Activated CD4-positive, alpha-beta T cell treated with anti-CD3 and anti-CD28 coated beads, Interleukin-2, amount 10 ng/mL, durations not matched to agents 24 days and 14 days (primary cell): ENCODE data around the gene ANKMY1. TPM values are rescaled to one million over a fixed set of nuclear protein-coding genes. Genes with fewer than 3 reads are reported as not detected.

Experiments used
- DNase-seq: peaks from one replicate; pipeline ENCODE4 v3.0.0; 2022
- H3K27ac Mint-ChIP-seq: one replicate; pipeline ENCODE4 v1.8.0; 2022; ENCODE audit warnings: mild to moderate bottlenecking, mixed read lengths
- H3K27me3 Mint-ChIP-seq: one replicate; pipeline ENCODE4 v1.8.0; 2022; ENCODE audit warnings: mixed read lengths
- H3K36me3 Mint-ChIP-seq: one replicate; pipeline ENCODE4 v1.8.0; 2022; ENCODE audit warnings: low read depth, mild to moderate bottlenecking, mixed read lengths
- H3K4me1 Mint-ChIP-seq: one replicate; pipeline ENCODE4 v1.8.0; 2021; ENCODE audit warnings: mixed read lengths
- H3K4me3 Mint-ChIP-seq: one replicate; pipeline ENCODE4 v1.8.0; 2022; ENCODE audit warnings: mild to moderate bottlenecking, moderate library complexity, mixed read lengths
- H3K9me3 Mint-ChIP-seq: one replicate; pipeline ENCODE4 v1.8.0; 2021; ENCODE audit warnings: mixed read lengths
- intact Hi-C: fragments of 100-400 bp; cut with micrococcal nuclease; formaldehyde crosslinking; loops from one replicate; pipeline ENCODE4 v1.15.1; 2023
- total RNA-seq: library from RNA; stranded (reverse); gene quantifications from 2 replicates; pipeline ENCODE4 v1.2.3, GENCODE V29; 2022

Gene ANKMY1
- total RNA-seq, 1 donor from 2014 or later: 24.8 TPM

DNA sequence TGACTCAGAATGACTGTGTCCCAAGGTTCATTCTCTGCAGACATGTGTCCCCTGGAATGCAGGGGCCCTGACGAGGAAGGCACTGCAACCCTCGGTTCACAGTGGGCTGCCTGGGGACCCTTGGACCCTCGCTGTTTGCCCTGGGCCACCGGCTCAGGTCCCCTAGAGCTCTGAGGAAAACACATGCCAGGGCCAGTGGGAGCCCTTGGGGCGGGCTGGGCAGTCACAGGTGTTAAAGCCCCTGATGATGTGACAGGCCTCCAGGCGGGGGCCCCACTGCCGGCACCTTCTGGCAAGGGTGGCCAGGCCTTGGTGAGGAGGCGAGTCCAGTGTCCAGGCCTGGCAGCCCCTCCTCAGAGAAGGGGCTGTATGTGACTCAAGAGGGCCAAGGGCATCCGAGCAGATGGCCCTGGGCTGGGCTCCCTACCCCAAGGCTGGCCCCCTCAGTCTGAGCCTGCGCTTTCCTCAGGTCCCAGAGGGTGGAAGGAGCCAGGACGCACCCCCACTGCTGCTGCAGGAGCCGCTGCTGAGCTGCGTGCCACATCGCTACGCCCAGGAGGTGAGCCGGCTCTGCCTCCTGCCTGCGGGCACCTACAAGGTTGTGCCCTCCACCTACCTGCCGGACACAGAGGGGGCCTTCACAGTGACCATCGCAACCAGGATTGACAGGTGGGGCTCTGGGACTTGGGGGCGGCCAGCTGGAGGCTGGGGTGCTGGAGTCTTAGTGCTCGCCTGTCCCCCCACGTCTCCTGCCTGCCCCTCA is 39.8 kb upstream of the ANKMY1 start:
- no peak overlapping the region for H3K27ac Mint-ChIP-seq
- no peak overlapping the region for H3K4me3 Mint-ChIP-seq
- intact Hi-C loops: no loop called here
- peaks cover 4% of the 10 kb centered on the region for H3K4me1 Mint-ChIP-seq
- H3K36me3 Mint-ChIP-seq: peaks cover 7% of the 10 kb centered on the region
- H3K9me3 Mint-ChIP-seq: no peaks in the 10 kb centered on the region
- no peak for DNase-seq
- no peaks in the 10 kb centered on the region for H3K27me3 Mint-ChIP-seq

DNA sequence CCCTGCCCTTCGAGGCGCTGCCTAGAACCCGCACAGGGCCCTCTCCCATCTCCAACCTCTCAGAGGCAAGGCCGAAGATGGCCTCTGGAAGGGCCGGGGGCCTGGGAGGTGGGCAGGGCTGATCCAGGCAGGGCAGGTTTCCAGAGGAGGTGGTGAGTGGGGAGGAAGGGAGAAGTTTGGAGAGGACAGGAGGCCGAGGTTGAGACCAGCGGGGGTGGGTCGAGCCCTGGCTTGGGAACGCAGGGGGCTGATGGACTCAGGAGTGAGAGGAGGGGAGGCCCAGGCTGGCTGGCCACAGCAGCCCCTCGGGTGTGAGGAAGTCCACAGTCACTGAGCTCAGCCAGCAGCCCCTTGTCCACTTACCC is 39.2 kb upstream of the ANKMY1 start:
- intact Hi-C loops: no loop called here
- H3K27ac Mint-ChIP-seq: no peak overlapping the region
- H3K9me3 Mint-ChIP-seq: no peaks in the 10 kb centered on the region
- peaks cover 4% of the 10 kb centered on the region for H3K4me1 Mint-ChIP-seq
- no peak overlapping the region for H3K4me3 Mint-ChIP-seq
- no peak for DNase-seq
- H3K27me3 Mint-ChIP-seq: no peaks in the 10 kb centered on the region
- H3K36me3 Mint-ChIP-seq: peaks cover 11% of the 10 kb centered on the region

DNA sequence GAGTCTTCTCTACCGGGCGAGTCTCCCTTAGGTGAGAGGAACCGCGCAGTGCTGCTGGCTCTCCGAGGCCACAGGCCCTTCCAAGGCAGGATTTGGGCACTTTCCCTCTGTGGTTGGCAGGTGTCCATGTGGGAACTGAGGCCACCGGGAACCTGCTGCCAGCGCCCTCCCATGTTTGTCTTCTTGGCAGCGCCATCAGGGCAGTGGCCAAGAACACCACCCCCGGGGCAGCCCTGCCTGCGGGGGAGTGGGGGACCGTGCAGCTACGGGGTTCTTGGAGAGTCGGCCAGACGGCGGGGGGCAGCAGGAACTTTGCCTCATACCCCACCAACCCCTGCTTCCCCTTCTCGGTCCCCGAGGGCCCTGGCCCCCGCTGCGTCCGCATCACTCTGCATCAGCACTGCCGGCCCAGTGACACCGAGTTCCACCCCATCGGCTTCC is 38.7 kb upstream of the ANKMY1 start:
- Mint-ChIP-seq H3K27me3 (no peaks in the 10 kb centered on the region), H3K9me3 (no peaks in the 10 kb centered on the region), H3K27ac (no peak overlapping the region), H3K4me3 (no peak overlapping the region), H3K4me1 (peaks cover 4% of the 10 kb centered on the region), H3K36me3 (peaks cover 12% of the 10 kb centered on the region)
- intact Hi-C loops: no loop called here
- no peak for DNase-seq

- Mint-ChIP-seq H3K36me3 (peaks cover 16% of the 10 kb centered on the region), H3K9me3 (no peaks in the 10 kb centered on the region), H3K27ac (no peak overlapping the region), H3K4me3 (no peak overlapping the region), H3K4me1 (peaks cover 4% of the 10 kb centered on the region), H3K27me3 (no peaks in the 10 kb centered on the region)
- DNase-seq: no peak
- intact Hi-C loops: no loop called here
Observed at GRCh38 chr2:240596080-240596460, 38.3 kb upstream of the ANKMY1 start.

- Mint-ChIP-seq H3K4me3 (no peak overlapping the region), H3K27me3 (no peaks in the 10 kb centered on the region), H3K4me1 (peaks cover 4% of the 10 kb centered on the region), H3K36me3 (peaks cover 18% of the 10 kb centered on the region), H3K9me3 (no peaks in the 10 kb centered on the region), H3K27ac (no peak overlapping the region)
- intact Hi-C loops: no loop called here
- peak; percentile 88 for DNase-seq
Observed at GRCh38 chr2:240595381-240596079, 37.7 kb upstream of the ANKMY1 start.

DNA sequence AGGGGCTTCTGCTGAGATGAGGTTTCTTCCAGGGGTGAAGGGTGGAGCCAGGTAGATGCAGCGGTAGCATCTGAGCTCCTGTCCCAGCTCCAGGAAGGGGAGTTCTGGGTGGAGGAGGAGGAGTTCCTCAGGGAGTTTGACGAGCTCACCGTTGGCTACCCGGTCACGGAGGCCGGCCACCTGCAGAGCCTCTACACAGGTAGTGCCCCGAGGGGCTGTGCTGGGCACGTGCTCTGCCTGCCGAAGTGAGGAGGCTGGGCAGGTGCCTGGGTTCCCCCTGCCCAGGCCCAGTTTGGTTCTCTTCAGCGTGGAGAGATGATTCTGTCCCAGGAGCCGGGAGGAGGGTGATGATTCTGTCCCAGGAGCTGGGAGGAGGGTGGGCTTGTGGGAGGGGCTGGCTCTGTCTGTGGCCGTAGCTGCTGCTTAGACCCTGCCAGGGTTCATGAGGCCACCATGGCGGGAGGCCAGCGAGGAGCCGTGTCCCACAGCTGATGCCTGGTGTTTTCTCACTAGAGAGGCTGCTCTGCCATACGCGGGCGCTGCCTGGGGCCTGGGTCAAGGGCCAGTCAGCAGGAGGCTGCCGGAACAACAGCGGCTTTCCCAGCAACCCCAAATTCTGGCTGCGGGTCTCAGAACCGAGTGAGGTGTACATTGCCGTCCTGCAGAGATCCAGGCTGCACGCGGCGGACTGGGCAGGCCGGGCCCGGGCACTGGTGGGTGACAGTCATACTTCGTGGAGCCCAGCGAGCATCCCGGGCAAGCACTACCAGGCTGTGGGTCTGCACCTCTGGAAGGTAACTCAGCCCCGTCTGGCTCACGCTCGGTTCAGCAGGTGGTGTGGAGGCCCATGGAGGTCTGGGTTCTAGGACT is 37.0 kb upstream of the ANKMY1 start:
- DNase-seq: no peak
- intact Hi-C loops: no loop called here
- Mint-ChIP-seq H3K9me3 (no peaks in the 10 kb centered on the region), H3K27me3 (no peaks in the 10 kb centered on the region), H3K4me3 (no peak overlapping the region), H3K4me1 (peaks cover 2% of the 10 kb centered on the region), H3K36me3 (peaks cover 15% of the 10 kb centered on the region), H3K27ac (no peak overlapping the region)

DNA sequence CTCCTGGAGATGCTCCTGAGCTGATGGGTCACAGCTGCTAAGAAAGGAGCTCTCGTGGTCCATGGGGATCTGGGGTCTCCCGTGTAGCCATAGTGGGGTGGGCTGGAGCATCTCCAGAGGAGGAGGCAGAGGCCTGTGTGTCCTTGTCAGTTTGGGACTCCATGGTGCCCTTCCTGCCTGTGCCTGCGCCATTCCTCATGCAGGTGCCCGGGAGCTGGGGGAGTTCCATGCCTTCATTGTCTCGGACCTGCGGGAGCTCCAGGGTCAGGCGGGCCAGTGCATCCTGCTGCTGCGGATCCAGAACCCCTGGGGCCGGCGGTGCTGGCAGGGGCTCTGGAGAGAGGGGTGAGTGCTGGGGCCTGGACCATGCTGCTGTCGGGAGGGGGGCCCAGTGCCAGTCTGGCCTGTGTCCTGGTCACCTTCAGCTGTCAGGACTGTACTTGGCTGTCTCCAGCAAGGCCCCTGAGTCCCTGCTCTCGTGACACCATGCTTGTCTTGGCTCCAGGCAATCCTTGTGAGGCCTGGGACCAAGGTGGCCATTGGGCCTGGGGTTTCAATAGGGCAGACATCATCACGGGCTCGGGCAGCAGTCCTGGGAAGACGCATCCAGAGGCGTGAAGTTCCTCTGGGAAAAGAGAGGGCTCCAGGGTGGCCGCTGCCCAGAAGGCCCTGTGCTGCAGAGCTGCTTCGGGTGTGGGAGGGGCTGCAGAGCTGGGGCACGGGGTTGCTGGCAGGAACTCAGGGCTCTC is 36.1 kb upstream of the ANKMY1 start:
- Mint-ChIP-seq H3K27me3 (no peaks in the 10 kb centered on the region), H3K9me3 (no peaks in the 10 kb centered on the region), H3K4me1 (peaks cover 4% of the 10 kb centered on the region), H3K4me3 (no peak overlapping the region), H3K27ac (no peak overlapping the region), H3K36me3 (peaks cover 14% of the 10 kb centered on the region)
- intact Hi-C loops: no loop called here
- no peak for DNase-seq

DNA sequence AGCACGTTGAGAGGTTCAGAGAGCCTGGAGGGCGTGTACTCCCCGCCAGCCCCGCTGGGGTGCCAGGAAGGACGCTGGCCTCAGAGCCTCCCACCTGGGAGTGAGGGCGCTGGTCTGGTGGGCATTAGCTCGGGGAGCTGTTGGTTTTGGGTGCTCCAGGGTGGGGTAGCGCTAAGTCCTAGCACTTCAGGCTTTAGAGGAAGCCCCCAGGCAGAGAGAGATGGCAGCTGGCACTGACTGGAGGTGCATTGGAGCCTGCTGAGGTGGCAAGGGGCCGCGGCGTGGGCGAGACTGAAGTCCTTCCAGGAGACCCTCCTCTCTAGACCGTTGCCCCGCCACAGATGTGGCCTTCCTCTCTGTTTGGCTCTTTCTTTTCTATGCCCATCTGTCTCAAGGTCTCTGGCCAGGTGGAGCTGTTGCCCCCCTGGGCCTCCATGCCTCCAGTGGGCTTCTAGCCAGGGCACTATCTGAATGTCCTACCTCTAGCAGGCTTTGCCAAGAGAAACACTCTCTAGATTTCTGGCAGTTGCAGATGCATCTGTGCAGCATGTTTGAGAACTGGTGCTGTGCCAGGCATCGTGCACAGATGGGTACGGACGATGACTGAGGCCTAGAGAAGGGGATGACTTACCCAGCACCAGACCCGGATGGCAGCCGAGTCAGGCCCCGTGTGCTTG is 35.4 kb upstream of the ANKMY1 start:
- H3K4me3 Mint-ChIP-seq: no peak overlapping the region
- DNase-seq: no peak
- intact Hi-C loops: no loop called here
- peaks cover 11% of the 10 kb centered on the region for H3K4me1 Mint-ChIP-seq
- no peak overlapping the region for H3K27ac Mint-ChIP-seq
- peaks cover 17% of the 10 kb centered on the region for H3K36me3 Mint-ChIP-seq
- H3K9me3 Mint-ChIP-seq: no peaks in the 10 kb centered on the region
- no peaks in the 10 kb centered on the region for H3K27me3 Mint-ChIP-seq

- Mint-ChIP-seq H3K9me3 (no peaks in the 10 kb centered on the region), H3K27ac (no peak overlapping the region), H3K36me3 (peaks cover 19% of the 10 kb centered on the region), H3K27me3 (no peaks in the 10 kb centered on the region), H3K4me3 (no peak overlapping the region), H3K4me1 (peaks cover 20% of the 10 kb centered on the region)
- intact Hi-C loops: no loop called here
- DNase-seq: no peak
Observed at GRCh38 chr2:240591784-240592183, 34.0 kb upstream of the ANKMY1 start.

GRCh38 chr2:240591226-240591625 is 33.4 kb upstream of the ANKMY1 start:
- Mint-ChIP-seq H3K9me3 (no peaks in the 10 kb centered on the region), H3K4me1 (peaks cover 20% of the 10 kb centered on the region), H3K27me3 (no peaks in the 10 kb centered on the region), H3K36me3 (peaks cover 19% of the 10 kb centered on the region), H3K4me3 (no peak overlapping the region), H3K27ac (no peak overlapping the region)
- intact Hi-C loops: no loop called here
- no peak for DNase-seq

DNA sequence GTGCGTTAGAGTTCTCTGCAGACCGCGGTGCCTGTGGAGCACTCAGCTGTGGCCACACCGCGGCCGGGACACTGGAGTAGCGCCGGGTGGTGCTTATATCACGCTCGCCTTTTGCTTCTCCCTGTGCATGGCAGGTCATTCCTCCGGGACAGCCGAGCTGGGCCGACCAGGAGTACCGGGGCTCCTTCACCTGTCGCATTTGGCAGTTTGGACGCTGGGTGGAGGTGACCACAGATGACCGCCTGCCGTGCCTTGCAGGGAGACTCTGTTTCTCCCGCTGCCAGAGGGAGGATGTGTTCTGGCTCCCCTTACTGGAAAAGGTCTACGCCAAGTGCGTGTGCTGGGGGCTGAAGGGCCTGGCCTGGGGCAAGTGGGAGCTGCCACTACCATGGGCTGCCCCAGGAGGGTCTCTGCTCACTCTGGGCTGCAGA is 32.9 kb upstream of the ANKMY1 start:
- intact Hi-C loops: no loop called here
- Mint-ChIP-seq H3K4me3 (no peak overlapping the region), H3K27ac (no peak overlapping the region), H3K27me3 (no peaks in the 10 kb centered on the region), H3K4me1 (peaks cover 20% of the 10 kb centered on the region), H3K36me3 (peaks cover 17% of the 10 kb centered on the region), H3K9me3 (no peaks in the 10 kb centered on the region)
- DNase-seq: no peak

DNA sequence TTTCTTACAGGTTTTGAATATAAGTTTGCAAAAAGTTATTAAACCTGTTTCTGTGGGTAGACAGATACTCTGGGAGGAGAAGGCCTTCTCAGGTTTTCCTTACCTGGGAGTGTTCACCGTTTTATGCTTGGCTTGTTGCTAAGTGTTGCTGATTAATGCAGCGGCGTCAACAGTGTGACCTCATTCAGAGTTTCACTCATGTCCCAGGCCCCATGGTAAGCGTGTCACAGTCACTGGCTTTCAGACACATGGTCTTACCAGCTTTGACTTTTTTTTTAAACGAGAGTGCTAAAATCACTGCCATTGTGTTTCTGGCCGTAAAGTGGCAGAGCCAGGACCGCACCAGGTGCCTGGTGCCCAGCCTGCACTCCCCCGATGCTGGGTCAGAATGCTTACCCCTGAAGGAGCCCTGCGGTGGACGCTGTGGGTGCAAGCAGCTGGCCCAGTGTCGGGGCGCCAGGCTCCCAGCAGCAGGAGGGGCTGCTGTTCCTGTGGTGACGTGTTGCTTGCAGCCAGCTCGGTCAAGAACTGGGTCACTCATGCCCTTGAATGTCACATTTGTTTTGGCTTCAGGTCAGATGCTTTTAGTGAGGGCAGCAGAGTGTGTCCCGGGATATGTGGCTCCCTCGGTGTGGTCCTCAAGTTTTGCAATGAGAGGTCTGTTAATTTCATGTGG is 32.2 kb upstream of the ANKMY1 start:
- Mint-ChIP-seq H3K27ac (no peak overlapping the region), H3K4me1 (peaks cover 20% of the 10 kb centered on the region), H3K4me3 (no peak overlapping the region), H3K27me3 (no peaks in the 10 kb centered on the region), H3K9me3 (no peaks in the 10 kb centered on the region), H3K36me3 (peaks cover 17% of the 10 kb centered on the region)
- intact Hi-C loops: loop anchor here (5.0 to 10.0 kb wide), 2 partner anchors 115 to 917 kb away; partner anchors contain the start of gene STK25
- no peak for DNase-seq
